Measurements from ENCODE around the gene RIIAD1.

The RIIAD1 gene

DNA sequence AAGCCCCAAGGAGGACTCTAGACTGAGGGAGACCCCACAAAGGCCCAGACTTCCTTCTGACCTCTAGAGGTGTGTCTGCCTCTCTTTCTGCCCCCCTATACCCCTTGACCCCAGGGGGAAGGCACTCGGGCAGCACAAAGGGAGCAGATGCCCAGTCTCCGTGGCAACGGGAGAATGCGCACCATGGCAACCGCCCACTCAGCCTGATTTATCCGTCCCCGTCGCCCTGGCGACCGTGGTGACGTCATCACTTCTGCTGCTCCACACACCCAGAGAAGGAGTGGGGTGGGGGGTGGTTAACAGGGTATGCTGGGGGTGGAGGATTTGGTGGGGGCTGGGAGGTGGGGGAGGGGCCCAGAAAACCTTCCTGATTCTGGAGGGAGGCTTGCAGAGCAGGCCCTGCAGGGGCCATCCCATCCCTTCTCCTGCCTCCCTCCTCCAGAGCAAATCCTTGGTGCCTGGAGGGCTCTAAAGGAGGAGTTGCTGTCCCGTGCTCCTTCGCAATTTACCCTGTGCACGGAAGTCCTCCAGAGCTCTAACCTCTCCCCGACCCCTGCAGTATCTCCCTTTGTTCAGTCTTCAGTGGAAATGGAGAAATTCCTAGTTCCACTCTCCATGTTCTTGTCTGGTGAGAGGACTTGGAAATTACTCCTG, 11.0 kb upstream of the RIIAD1 start:
- peak; percentile 39 for DNase-seq (ENCODE audit: low read depth)
- no peak overlapping the region for H3K4me3 ChIP-seq (ENCODE audit: low read depth, low read length)
- TF ChIP-seq, protein P1, sequence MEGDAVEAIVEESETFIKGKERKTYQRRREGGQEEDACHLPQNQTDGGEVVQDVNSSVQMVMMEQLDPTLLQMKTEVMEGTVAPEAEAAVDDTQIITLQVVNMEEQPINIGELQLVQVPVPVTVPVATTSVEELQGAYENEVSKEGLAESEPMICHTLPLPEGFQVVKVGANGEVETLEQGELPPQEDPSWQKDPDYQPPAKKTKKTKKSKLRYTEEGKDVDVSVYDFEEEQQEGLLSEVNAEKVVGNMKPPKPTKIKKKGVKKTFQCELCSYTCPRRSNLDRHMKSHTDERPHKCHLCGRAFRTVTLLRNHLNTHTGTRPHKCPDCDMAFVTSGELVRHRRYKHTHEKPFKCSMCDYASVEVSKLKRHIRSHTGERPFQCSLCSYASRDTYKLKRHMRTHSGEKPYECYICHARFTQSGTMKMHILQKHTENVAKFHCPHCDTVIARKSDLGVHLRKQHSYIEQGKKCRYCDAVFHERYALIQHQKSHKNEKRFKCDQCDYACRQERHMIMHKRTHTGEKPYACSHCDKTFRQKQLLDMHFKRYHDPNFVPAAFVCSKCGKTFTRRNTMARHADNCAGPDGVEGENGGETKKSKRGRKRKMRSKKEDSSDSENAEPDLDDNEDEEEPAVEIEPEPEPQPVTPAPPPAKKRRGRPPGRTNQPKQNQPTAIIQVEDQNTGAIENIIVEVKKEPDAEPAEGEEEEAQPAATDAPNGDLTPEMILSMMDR (conservative IDR thresholded peaks at IDR 0.05; ENCODE audit: low read depth, low read length): no peak

DNA sequence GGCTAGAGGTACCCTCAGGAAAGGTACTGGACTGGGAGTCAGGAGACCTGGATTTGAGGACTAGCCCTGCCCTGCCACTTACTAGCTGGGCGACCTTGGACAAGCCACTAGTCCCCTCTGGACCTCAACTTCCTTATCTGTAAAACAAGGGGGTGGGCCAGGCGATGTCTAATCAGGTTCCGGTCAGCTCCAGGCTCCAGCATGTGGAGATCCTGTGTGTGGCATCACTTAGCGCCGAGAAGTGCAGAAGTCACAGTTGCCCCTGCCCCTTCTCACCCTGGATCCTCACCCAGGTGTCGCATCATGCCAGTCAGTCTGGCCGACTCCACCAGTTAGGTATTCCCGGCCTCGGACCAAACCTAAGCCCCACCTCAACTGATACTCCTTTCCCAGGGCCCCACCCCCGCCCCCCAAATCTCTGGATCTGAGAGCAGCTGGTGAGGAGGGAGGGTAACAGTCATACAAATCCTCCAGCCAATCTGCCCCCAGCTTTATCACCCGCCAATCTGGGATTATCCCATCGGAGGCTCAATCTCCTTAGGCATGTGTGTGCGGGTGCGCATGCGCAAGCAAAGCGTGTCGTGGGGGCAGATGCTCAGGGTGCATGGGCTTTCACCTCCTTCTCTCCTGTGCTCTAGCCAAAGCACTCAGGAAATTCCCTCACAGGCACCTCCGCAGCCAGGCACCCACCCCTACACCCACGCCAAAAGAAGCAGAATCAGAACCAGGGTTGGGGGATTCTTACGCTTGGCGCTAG, 10.1 kb upstream of the RIIAD1 start:
- H3K4me3 ChIP-seq (ENCODE audit: low read depth, low read length): no peak overlapping the region
- DNase-seq (ENCODE audit: low read depth): no peak
- TF ChIP-seq, protein P1 (conservative IDR thresholded peaks at IDR 0.05; ENCODE audit: low read depth, low read length): no peak

DNA sequence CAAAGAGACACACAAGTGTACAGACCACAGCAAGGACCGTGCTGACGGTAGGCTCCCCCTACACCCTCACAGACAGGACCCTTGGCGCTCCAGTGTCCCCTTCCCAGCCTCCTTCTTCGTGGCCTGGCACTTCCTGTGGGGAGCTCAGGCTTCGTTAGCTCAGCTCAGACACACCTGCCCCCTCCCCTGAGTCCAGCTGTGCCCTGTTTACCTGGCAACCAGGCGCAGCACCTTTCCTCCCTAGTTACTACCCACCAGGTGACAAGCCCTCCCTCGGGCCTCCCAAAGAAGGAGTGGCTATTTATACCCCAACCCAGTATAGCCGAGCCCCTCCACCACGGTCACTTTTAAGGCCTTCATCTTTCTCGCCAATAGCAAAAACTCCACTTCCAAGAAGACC, 9.4 kb upstream of the RIIAD1 start:
- TF ChIP-seq, protein P1 (conservative IDR thresholded peaks at IDR 0.05; ENCODE audit: low read depth, low read length): no peak
- H3K4me3 ChIP-seq (ENCODE audit: low read depth, low read length): no peak overlapping the region
- DNase-seq (ENCODE audit: low read depth): no peak

DNA sequence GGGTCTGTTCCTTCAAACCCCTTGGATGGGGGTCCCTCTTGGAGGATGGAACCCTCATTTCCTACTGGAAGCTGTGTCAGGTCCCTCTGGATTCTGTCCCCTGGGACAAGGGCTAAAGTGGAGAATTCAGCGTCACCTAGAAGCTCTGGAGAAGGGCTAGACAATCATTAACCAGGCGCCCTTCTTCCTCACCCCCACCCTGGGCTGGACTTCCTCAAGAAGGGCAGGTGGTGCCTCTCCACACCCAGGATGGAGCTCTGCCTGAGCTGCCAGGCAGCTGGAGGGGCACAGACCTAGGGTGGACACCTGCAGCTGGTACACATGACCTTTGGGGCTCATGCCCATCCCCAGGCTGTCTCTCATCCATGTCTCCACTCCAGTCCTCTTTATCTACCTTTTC, 8.3 kb upstream of the RIIAD1 start:
- DNase-seq (ENCODE audit: low read depth): no peak
- no peak overlapping the region for H3K4me3 ChIP-seq (ENCODE audit: low read depth, low read length)
- TF ChIP-seq, protein P1 (conservative IDR thresholded peaks at IDR 0.05; ENCODE audit: low read depth, low read length): no peak

DNA sequence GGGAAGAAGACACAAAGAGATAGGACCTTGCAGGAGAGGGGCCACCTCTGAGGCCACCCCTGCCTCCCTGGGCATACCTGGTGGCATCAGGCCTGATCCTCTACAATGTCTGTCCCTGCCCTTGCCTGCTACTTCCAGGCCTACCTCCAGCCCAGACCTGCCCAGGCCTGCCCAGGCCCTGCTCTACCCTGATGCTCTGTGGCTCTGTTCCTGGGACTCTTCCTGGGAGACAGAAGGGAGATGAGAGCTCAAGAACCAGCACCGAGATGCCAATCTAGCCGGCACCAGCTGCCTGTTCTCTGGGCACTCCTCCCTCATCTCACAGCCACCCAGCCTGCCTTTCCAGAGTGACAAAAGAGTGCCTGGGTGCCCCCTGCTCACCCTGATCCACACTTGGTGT, 7.4 kb upstream of the RIIAD1 start:
- DNase-seq (ENCODE audit: low read depth): no peak
- TF ChIP-seq, protein P1 (conservative IDR thresholded peaks at IDR 0.05; ENCODE audit: low read depth, low read length): no peak
- H3K4me3 ChIP-seq (ENCODE audit: low read depth, low read length): no peak overlapping the region

DNA sequence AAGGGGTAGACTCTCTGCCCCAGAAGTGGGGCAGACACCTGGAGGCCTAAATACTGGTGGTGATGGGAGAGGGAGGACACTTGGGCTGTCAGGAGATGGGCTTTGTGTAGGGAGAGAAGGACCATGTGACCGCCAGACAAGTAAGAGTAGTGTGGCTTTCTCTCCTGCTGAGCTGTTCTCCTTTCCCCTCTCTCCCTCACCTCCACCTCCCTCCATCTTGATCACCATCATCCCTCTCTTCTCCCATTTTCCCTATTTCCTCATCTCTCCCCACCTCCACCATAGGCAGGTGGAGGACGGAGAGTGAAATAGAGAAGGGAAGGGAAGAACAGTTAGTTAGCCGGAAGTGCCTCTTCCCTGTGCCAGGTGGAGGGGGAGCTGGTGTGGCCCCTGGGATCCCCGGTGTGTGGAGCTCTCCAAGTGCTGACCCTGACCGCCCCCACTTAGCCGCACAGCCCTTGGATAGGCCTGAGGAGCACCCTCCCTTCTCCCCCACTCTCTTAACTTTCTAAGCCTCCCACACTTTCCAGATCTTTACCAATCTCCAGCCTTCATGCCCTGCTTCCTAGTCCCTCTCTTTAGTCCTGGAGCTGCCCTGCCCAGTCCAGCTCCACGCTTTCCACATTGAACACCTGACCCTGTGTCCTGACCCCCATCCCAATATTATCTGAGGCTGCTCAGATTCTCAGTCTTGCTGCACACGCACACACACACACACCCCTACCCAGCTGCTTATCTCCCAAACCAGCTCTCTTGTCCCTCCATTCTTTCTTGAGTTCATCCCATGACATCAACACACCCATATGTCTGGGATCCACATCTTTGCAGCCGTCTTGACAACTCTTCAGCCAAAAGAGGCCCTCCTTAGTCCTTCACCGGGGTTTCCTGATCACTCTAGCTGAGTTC, 6.2 kb upstream of the RIIAD1 start:
- no peak overlapping the region for H3K4me3 ChIP-seq (ENCODE audit: low read depth, low read length)
- DNase-seq (ENCODE audit: low read depth): no peak
- TF ChIP-seq, protein P1 (conservative IDR thresholded peaks at IDR 0.05; ENCODE audit: low read depth, low read length): no peak

Data from choroid plexus epithelial cell (primary cell).